ENCODE data around the gene MORN5. TPM values are rescaled to one million over a fixed set of nuclear protein-coding genes. Genes with fewer than 3 reads are reported as not detected.
A peak's percentile ranks its signal among the peaks of the same experiment; 100 is the strongest.

MORN5 gene
- total and polyA plus RNA-seq, 8 donors: 3.3 to 80.4 (median 13.6) TPM; not detected in 5

- DNase-seq: no peak
- no peaks in the 10 kb centered on the region for H3K27me3 ChIP-seq
- H3K9me3 ChIP-seq: no peaks in the 10 kb centered on the region
- intact Hi-C loops (cut with DNase I; ENCODE audit: low total_unique reads): no loop called here
- 76 to 85% (median 77%) methylated on average over 4 of the region's 4 CpGs for WGBS, 5 donors
- no peak overlapping the region for H3K27ac ChIP-seq
- no peak overlapping the region for H3K4me3 ChIP-seq
- TF ChIP-seq EP300 (IDR thresholded peaks at IDR 0.05) (no peak), POLR2A (IDR thresholded peaks at IDR 0.05) (no peak), CTCF (IDR thresholded peaks at IDR 0.05) (no peak), POLR2AphosphoS5 (IDR thresholded peaks at IDR 0.05) (no peak)
- H3K4me1 ChIP-seq: peaks cover 0 to 50% (median 5%) of the 10 kb centered on the region in 4 donors
- H3K36me3 ChIP-seq: peaks cover 10 to 57% (median 51%) of the 10 kb centered on the region in 4 donors
Measured at GRCh38 chr9:122151267-122151828, 8.4 kb upstream of the MORN5 start.

- Histone ChIP-seq H3K9me3 (no peaks in the 10 kb centered on the region), H3K36me3 (peaks cover 0 to 16% (median 15%) of the 10 kb centered on the region in 4 donors), H3K27me3 (no peaks in the 10 kb centered on the region), H3K4me1 (peaks cover 17 to 73% (median 31%) of the 10 kb centered on the region in 4 donors), H3K27ac (no peak overlapping the region), H3K4me3 (no peak overlapping the region)
- intact Hi-C loops (cut with DNase I; ENCODE audit: low total_unique reads): no loop called here
- 82 to 90% (median 88%) methylated on average over 4 of the region's 4 CpGs for WGBS, 5 donors
- TF ChIP-seq CTCF (IDR thresholded peaks at IDR 0.05) (no peak), POLR2AphosphoS5 (IDR thresholded peaks at IDR 0.05) (no peak), EP300 (IDR thresholded peaks at IDR 0.05) (no peak), POLR2A (IDR thresholded peaks at IDR 0.05) (no peak)
- no peak for DNase-seq
Measured at GRCh38 chr9:122155796-122156195, 3.9 kb upstream of the MORN5 start.

GRCh38 chr9:122158202-122158601 is 1.5 kb upstream of the MORN5 start:
- H3K9me3 ChIP-seq: peaks cover 0 to 8% (median 2%) of the 10 kb centered on the region in 4 donors
- peaks cover 17 to 60% (median 31%) of the 10 kb centered on the region in 4 donors for H3K4me1 ChIP-seq
- no peaks in the 10 kb centered on the region for H3K36me3 ChIP-seq
- H3K27me3 ChIP-seq: no peaks in the 10 kb centered on the region
- no peak overlapping the region for H3K27ac ChIP-seq
- TF ChIP-seq CTCF (IDR thresholded peaks at IDR 0.05) (peak in 3 of 7 experiments; percentile 15 to 32 (median 21)), EP300 (IDR thresholded peaks at IDR 0.05) (no peak)
- DNase-seq: peak in 1 of 2 donors; percentile 63
- peak overlapping the region in 2 of 4 donors; percentile 8 for H3K4me3 ChIP-seq
- 67 to 81% (median 77%) methylated on average over 3 of the region's 3 CpGs for WGBS, 5 donors
- intact Hi-C loops (cut with DNase I; ENCODE audit: low total_unique reads): no loop called here

- Histone ChIP-seq H3K9me3 (peaks cover 0 to 8% (median 2%) of the 10 kb centered on the region in 4 donors), H3K27me3 (no peaks in the 10 kb centered on the region), H3K4me1 (peaks cover 17 to 47% (median 31%) of the 10 kb centered on the region in 4 donors), H3K4me3 (peak overlapping the region; percentile 83 to 96 (median 95)), H3K36me3 (no peaks in the 10 kb centered on the region), H3K27ac (peak overlapping the region in 4 of 5 donors; percentile 87 to 95 (median 94))
- WGBS, 5 donors: 16 to 27% (median 24%) methylated on average over 6 of the region's 6 CpGs
- no peak for TF ChIP-seq POLR2AphosphoS5 (IDR thresholded peaks at IDR 0.05)
- TF ChIP-seq CTCF (IDR thresholded peaks at IDR 0.05): no peak
- TF ChIP-seq EP300 (IDR thresholded peaks at IDR 0.05): no peak
- no peak for TF ChIP-seq POLR2A (IDR thresholded peaks at IDR 0.05)
- intact Hi-C loops (cut with DNase I; ENCODE audit: low total_unique reads): no loop called here
- DNase-seq: no peak
Measured at GRCh38 chr9:122159925-122160246, 178 bp downstream of the MORN5 start.

Measured in stomach (tissue), 9 donors.